OCI-LY3 (cell line): ENCODE data around the gene LRRC53.

Experiments used
- H2AFZ ChIP-seq: fragments of 200-600, 300-600 bp; shearing (Covaris generic); 2 replicates; pipeline ENCODE4 v1.6.0; 2014; ENCODE audit warnings: antibody characterized with exemption, low read depth, low read length
- H3K27ac ChIP-seq: fragments of 200-600, 300-600 bp; sonication (generic); 2 replicates; pipeline ENCODE4 v1.5.1; 2014; ENCODE audit warnings: mild to moderate bottlenecking, low read length, moderate library complexity, mixed read lengths
- H3K27me3 ChIP-seq: fragments of 200-600, 300-600 bp; sonication (generic); 2 replicates; pipeline ENCODE4 v1.6.1; 2014; ENCODE audit warnings: low read depth, low read length, mixed read lengths
- H3K36me3 ChIP-seq: fragments of 200-600, 300-600 bp; sonication (generic); replicated peaks from 2 replicates; pipeline ENCODE3; 2014; ENCODE audit warnings: low read depth, low read length, mixed read lengths
- H3K4me1 ChIP-seq: fragments of 300-600, 200-600 bp; sonication (generic); 2 replicates; pipeline ENCODE4 v1.6.1; 2014; ENCODE audit warnings: low read length, mixed read lengths
- H3K4me2 ChIP-seq: fragments of 200-600, 300-600 bp; sonication (generic); 2 replicates; pipeline ENCODE4 v1.6.1; 2014; ENCODE audit warnings: low read length, mixed read lengths
- H3K4me3 ChIP-seq: fragments of 300-600, 200-600 bp; sonication (generic); 2 replicates; pipeline ENCODE4 v1.5.1; 2014; ENCODE audit warnings: antibody characterized with exemption, mild to moderate bottlenecking, low read length, moderate library complexity
- H3K79me2 ChIP-seq: fragments of 300-600, 200-600 bp; shearing (Covaris generic); 2 replicates; pipeline ENCODE4 v1.6.1; 2014; ENCODE audit warnings: mild to moderate bottlenecking, low read length, mixed read lengths
- H3K9ac ChIP-seq: fragments of 300-600, 200-600 bp; shearing (Covaris generic); 2 replicates; pipeline ENCODE4 v1.6.0; 2014; ENCODE audit warnings: mild to moderate bottlenecking, low read length, moderate library complexity
- H3K9me3 ChIP-seq: fragments of 200-600, 300-600 bp; shearing (Covaris generic); 2 replicates; pipeline ENCODE4 v1.6.1; 2014; ENCODE audit warnings: low read length, mixed read lengths; ENCODE audit not compliant: insufficient read depth
- H4K20me1 ChIP-seq: fragments of 200-600, 300-600 bp; sonication (generic); 2 replicates; pipeline ENCODE4 v1.6.1; 2016; ENCODE audit warnings: low read length, mixed read lengths; ENCODE audit not compliant: insufficient read depth
- EZH2phosphoT487 ChIP-seq: fragments of 200-600 bp; shearing (Covaris generic); IDR thresholded peaks from 2 replicates; pipeline ENCODE4 v1.6.1; 2018; ENCODE audit warnings: antibody characterized with exemption, mixed run types, low read depth
- TF ChIP-seq, protein P1 (sequence below): fragments of 200-600, 300-600 bp; sonication (generic); IDR thresholded peaks from 2 replicates; pipeline ENCODE4 v1.5.1; 2014; ENCODE audit warnings: antibody characterized with exemption, low read length, low read depth

The LRRC53 gene

DNA sequence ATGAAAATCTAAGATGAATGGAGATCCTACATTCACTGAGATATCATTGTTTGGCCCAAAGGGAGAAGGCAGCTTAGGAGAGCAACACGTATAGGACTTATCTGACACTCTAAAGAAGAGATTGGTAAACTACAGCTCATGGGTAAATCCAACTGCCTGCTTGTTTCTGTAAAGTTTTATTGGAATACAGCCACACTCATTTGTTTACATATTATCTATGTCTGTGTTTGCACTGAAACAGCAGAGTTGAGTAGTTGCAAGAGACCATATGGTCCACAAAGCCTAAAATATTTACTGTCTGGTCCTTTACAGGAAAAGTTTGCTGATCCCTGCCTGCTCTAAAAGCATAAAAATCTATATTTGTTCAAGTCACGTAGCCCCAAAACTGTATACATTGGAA lies 14.3 kb upstream of the LRRC53 start:
- Histone ChIP-seq H3K4me1 (peaks cover 25% of the 10 kb centered on the region), H2AFZ (no peak overlapping the region), H3K9me3 (no peaks in the 10 kb centered on the region), H3K27ac (no peak overlapping the region), H3K27me3 (peaks cover 7% of the 10 kb centered on the region; the same call in 1 of the 2 replicates), H3K4me3 (no peak overlapping the region), H4K20me1 (no peaks in the 10 kb centered on the region), H3K79me2 (no peaks in the 10 kb centered on the region), H3K9ac (no peak overlapping the region), H3K36me3 (no peaks in the 10 kb centered on the region), H3K4me2 (no peak overlapping the region)
- TF ChIP-seq, protein P1, sequence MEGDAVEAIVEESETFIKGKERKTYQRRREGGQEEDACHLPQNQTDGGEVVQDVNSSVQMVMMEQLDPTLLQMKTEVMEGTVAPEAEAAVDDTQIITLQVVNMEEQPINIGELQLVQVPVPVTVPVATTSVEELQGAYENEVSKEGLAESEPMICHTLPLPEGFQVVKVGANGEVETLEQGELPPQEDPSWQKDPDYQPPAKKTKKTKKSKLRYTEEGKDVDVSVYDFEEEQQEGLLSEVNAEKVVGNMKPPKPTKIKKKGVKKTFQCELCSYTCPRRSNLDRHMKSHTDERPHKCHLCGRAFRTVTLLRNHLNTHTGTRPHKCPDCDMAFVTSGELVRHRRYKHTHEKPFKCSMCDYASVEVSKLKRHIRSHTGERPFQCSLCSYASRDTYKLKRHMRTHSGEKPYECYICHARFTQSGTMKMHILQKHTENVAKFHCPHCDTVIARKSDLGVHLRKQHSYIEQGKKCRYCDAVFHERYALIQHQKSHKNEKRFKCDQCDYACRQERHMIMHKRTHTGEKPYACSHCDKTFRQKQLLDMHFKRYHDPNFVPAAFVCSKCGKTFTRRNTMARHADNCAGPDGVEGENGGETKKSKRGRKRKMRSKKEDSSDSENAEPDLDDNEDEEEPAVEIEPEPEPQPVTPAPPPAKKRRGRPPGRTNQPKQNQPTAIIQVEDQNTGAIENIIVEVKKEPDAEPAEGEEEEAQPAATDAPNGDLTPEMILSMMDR = no peak
- no peak for TF ChIP-seq EZH2phosphoT487

DNA sequence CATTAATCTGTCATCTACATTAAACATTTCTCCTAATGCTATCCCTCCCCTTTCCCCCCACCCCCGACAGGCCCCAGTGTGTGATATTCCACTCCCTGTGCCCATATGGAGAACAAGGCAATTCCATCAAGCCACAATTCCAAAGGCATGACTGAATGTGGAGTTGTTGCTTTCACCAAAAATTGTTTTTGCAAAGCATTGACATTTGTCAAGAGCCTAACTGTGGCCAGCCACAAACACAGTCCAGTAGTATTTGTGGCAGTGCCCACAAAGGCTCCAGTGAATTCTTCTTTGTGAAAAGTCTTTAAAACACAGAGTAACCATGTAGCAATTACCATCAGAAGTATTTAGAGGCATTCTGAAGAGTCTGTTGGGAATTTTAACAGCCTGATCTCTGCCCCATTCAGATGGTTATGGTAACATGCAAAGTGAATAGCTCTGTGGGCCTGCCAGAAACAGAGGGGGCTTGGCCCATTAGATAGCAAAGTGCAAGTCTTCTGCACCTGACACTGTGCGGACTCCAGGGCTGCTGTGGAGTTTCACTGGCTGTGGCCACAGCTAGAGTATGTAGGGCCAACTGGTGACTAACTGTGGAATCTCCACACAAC lies 11.6 kb upstream of the LRRC53 start:
- no peak overlapping the region for H3K27ac ChIP-seq
- no peak overlapping the region for H3K9ac ChIP-seq
- no peak overlapping the region for H2AFZ ChIP-seq
- TF ChIP-seq, protein P1 = no peak
- TF ChIP-seq EZH2phosphoT487 = no peak
- H3K27me3 ChIP-seq = peaks cover 7% of the 10 kb centered on the region; the same call in 1 of the 2 replicates
- no peaks in the 10 kb centered on the region for H3K9me3 ChIP-seq
- H4K20me1 ChIP-seq = no peaks in the 10 kb centered on the region
- no peaks in the 10 kb centered on the region for H3K36me3 ChIP-seq
- no peak overlapping the region for H3K4me2 ChIP-seq
- no peak overlapping the region for H3K4me3 ChIP-seq
- H3K79me2 ChIP-seq = no peaks in the 10 kb centered on the region
- H3K4me1 ChIP-seq = peaks cover 28% of the 10 kb centered on the region

DNA sequence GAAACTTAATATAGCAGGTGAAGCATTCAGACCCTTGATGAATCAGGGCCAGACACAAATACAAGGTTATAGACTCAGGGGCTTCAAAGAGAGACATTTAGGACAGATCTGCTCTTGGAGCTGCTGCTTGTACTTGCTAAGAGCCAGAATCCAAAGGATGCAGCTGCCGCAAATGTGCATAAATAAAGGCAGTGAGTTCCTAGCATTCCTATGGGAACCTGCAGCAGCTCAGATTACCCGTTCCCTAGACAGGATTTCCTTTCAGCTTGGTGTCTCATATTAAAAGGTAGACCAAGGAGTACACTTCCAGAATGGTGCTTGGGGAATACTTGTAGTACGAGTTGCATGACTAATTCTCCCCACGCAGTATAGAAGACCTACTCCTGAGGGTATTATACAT lies 9.7 kb upstream of the LRRC53 start:
- Histone ChIP-seq H3K27ac (no peak overlapping the region), H3K4me3 (no peak overlapping the region), H4K20me1 (no peaks in the 10 kb centered on the region), H3K4me2 (no peak overlapping the region), H3K79me2 (no peaks in the 10 kb centered on the region), H2AFZ (no peak overlapping the region), H3K36me3 (no peaks in the 10 kb centered on the region), H3K9me3 (no peaks in the 10 kb centered on the region), H3K4me1 (peaks cover 35% of the 10 kb centered on the region), H3K9ac (no peak overlapping the region), H3K27me3 (peaks cover 7% of the 10 kb centered on the region; the same call in 1 of the 2 replicates)
- no peak for TF ChIP-seq EZH2phosphoT487
- TF ChIP-seq, protein P1 = no peak

DNA sequence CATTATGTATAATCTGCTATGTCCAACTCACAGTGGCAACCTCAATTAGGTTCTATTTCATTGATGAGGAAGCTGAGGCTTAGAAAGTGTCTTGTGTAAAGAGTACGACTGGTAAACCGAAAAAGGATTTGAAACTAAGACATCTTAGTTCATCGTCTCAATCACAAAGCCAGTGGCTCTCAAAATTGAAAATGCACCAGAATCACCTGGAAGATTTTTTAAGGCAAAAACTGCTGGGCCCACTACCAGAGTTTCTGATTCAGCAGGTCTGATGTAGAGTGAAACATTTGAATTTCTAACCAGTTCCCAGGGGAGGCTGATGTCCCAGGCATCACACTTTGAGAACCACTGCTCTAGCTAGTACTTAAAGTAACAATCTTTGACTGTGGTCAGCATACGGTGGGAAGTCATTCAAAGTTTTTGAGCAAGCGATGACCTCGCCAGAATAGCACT lies 5.2 kb upstream of the LRRC53 start:
- Histone ChIP-seq H3K27me3 (peaks cover 14% of the 10 kb centered on the region), H3K4me2 (peak overlapping the region; percentile 62), H3K4me1 (peaks cover 61% of the 10 kb centered on the region), H3K79me2 (no peaks in the 10 kb centered on the region), H3K9me3 (no peaks in the 10 kb centered on the region), H2AFZ (no peak overlapping the region), H3K4me3 (peak overlapping the region; percentile 37; the same call in 1 of the 2 replicates), H3K27ac (peak overlapping the region; percentile 58), H3K36me3 (no peaks in the 10 kb centered on the region), H3K9ac (no peak overlapping the region), H4K20me1 (no peaks in the 10 kb centered on the region)
- TF ChIP-seq, protein P1 = no peak; the same call in 1 of the 2 replicates
- TF ChIP-seq EZH2phosphoT487 = no peak
